ENCODE data around the gene DIPK1C.

The DIPK1C gene

GRCh38 chr18:74447404-74448152 lies 9.5 kb downstream of the DIPK1C start:
- Histone ChIP-seq H4K20me1 (ENCODE audit: control insufficient read depth, insufficient read depth, low read depth, low read length) (no peaks in the 10 kb centered on the region), H3K36me3 (ENCODE audit: control insufficient read depth, low read length) (no peaks in the 10 kb centered on the region), H3K4me3 (ENCODE audit: low read length) (no peak overlapping the region), H3K4me1 (ENCODE audit: control insufficient read depth, low read length) (no peaks in the 10 kb centered on the region), H3K4me2 (ENCODE audit: low read length) (no peak overlapping the region), H3K27ac (ENCODE audit: low read depth, low read length) (no peak overlapping the region), H3K9me3 (ENCODE audit: control insufficient read depth, insufficient read depth, low read length) (no peaks in the 10 kb centered on the region), H3K27me3 (ENCODE audit: control insufficient read depth, low read length) (peaks cover under 1% of the 10 kb centered on the region; the same call in 1 of the 2 replicates), H3K9me2 (replicated peaks; ENCODE audit: control insufficient read depth, low read length) (no peaks in the 10 kb centered on the region), H3K79me2 (ENCODE audit: control insufficient read depth, low read length) (no peaks in the 10 kb centered on the region), H3F3A (ENCODE audit: control insufficient read depth, insufficient read depth) (no peaks in the 10 kb centered on the region)
- TF ChIP-seq, protein P1, sequence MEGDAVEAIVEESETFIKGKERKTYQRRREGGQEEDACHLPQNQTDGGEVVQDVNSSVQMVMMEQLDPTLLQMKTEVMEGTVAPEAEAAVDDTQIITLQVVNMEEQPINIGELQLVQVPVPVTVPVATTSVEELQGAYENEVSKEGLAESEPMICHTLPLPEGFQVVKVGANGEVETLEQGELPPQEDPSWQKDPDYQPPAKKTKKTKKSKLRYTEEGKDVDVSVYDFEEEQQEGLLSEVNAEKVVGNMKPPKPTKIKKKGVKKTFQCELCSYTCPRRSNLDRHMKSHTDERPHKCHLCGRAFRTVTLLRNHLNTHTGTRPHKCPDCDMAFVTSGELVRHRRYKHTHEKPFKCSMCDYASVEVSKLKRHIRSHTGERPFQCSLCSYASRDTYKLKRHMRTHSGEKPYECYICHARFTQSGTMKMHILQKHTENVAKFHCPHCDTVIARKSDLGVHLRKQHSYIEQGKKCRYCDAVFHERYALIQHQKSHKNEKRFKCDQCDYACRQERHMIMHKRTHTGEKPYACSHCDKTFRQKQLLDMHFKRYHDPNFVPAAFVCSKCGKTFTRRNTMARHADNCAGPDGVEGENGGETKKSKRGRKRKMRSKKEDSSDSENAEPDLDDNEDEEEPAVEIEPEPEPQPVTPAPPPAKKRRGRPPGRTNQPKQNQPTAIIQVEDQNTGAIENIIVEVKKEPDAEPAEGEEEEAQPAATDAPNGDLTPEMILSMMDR (IDR thresholded peaks at IDR 0.05; ENCODE audit: low read depth, low read length, poor library complexity, severe bottlenecking): no peak
- no peak for TF ChIP-seq EZH2phosphoT487 (IDR thresholded peaks at IDR 0.05; ENCODE audit: borderline replicate concordance, low read length)

- no peaks in the 10 kb centered on the region for H3K9me3 ChIP-seq (ENCODE audit: control insufficient read depth, insufficient read depth, low read length)
- no peak overlapping the region for H3K4me3 ChIP-seq (ENCODE audit: low read length)
- H3K9me2 ChIP-seq (replicated peaks; ENCODE audit: control insufficient read depth, low read length): no peaks in the 10 kb centered on the region
- H3K27me3 ChIP-seq (ENCODE audit: control insufficient read depth, low read length): no peaks in the 10 kb centered on the region
- H3K4me1 ChIP-seq (ENCODE audit: control insufficient read depth, low read length): no peaks in the 10 kb centered on the region
- no peaks in the 10 kb centered on the region for H3K79me2 ChIP-seq (ENCODE audit: control insufficient read depth, low read length)
- H3K27ac ChIP-seq (ENCODE audit: low read depth, low read length): no peak overlapping the region
- no peak for TF ChIP-seq EZH2phosphoT487 (IDR thresholded peaks at IDR 0.05; ENCODE audit: borderline replicate concordance, low read length)
- TF ChIP-seq, protein P1 (IDR thresholded peaks at IDR 0.05; ENCODE audit: low read depth, low read length, poor library complexity, severe bottlenecking): no peak
- no peaks in the 10 kb centered on the region for H4K20me1 ChIP-seq (ENCODE audit: control insufficient read depth, insufficient read depth, low read depth, low read length)
- H3F3A ChIP-seq (ENCODE audit: control insufficient read depth, insufficient read depth): no peaks in the 10 kb centered on the region
- no peaks in the 10 kb centered on the region for H3K36me3 ChIP-seq (ENCODE audit: control insufficient read depth, low read length)
- H3K4me2 ChIP-seq (ENCODE audit: low read length): no peak overlapping the region
Observed at GRCh38 chr18:74446631-74447403, 10.3 kb downstream of the DIPK1C start.

- H3K27ac ChIP-seq (ENCODE audit: low read depth, low read length): no peak overlapping the region
- H3F3A ChIP-seq (ENCODE audit: control insufficient read depth, insufficient read depth): no peaks in the 10 kb centered on the region
- no peaks in the 10 kb centered on the region for H3K27me3 ChIP-seq (ENCODE audit: control insufficient read depth, low read length)
- H3K9me2 ChIP-seq (replicated peaks; ENCODE audit: control insufficient read depth, low read length): no peaks in the 10 kb centered on the region
- H3K9me3 ChIP-seq (ENCODE audit: control insufficient read depth, insufficient read depth, low read length): no peaks in the 10 kb centered on the region
- no peak overlapping the region for H3K4me2 ChIP-seq (ENCODE audit: low read length)
- no peaks in the 10 kb centered on the region for H3K4me1 ChIP-seq (ENCODE audit: control insufficient read depth, low read length)
- TF ChIP-seq EZH2phosphoT487 (IDR thresholded peaks at IDR 0.05; ENCODE audit: borderline replicate concordance, low read length): no peak
- TF ChIP-seq, protein P1 (IDR thresholded peaks at IDR 0.05; ENCODE audit: low read depth, low read length, poor library complexity, severe bottlenecking): no peak
- no peaks in the 10 kb centered on the region for H4K20me1 ChIP-seq (ENCODE audit: control insufficient read depth, insufficient read depth, low read depth, low read length)
- no peaks in the 10 kb centered on the region for H3K36me3 ChIP-seq (ENCODE audit: control insufficient read depth, low read length)
- no peak overlapping the region for H3K4me3 ChIP-seq (ENCODE audit: low read length)
- H3K79me2 ChIP-seq (ENCODE audit: control insufficient read depth, low read length): no peaks in the 10 kb centered on the region
Observed at GRCh38 chr18:74446178-74446577, 10.9 kb downstream of the DIPK1C start.

All from DOHH2 (cell line).